ENCODE measurements around the gene TRIM41.

GRCh38 chr5:181243018-181243563 lies 20.0 kb downstream of the TRIM41 start:
- TF ChIP-seq CTCF (IDR thresholded peaks at IDR 0.05) (no peak), ZFX (IDR thresholded peaks at IDR 0.05; ENCODE audit: borderline replicate concordance) (no peak)
